Uterus (tissue), 4 donors: ENCODE results near the gene CEP162. TPM values are rescaled to one million over a fixed set of nuclear protein-coding genes. Genes with fewer than 3 reads are reported as not detected.

Source experiments
- DNase-seq, 2 donors: peaks; one replicate each; pipeline ENCODE4 v3.0.0-alpha.2; 2019 to 2020
- H3K27ac ChIP-seq, 2 donors: fragments of 200-600 bp; sonication (generic); 1 replicate in 1 of 2; 2 replicates in 1 of 2; pipeline ENCODE4 v1.5.1; 2016 to 2018
- H3K27me3 ChIP-seq, 2 donors: fragments of 200-600 bp; sonication (generic); one replicate each; pipeline ENCODE4 v1.5.1; 2018 to 2019; ENCODE audit warnings: control low read depth in 1 of 2
- H3K36me3 ChIP-seq, 2 donors: fragments of 200-600 bp; sonication (generic); one replicate each; pipeline ENCODE4 v1.5.1; 2019; ENCODE audit warnings: control low read depth in 1 of 2
- H3K4me1 ChIP-seq, 2 donors: fragments of 200-600 bp; sonication (generic); one replicate each; pipeline ENCODE4 v1.5.1; 2018 to 2019; ENCODE audit warnings: control low read depth in 1 of 2
- H3K4me3 ChIP-seq, 2 donors: fragments of 200-600 bp; sonication (generic); 1 replicate in 1 of 2; 2 replicates in 1 of 2; pipeline ENCODE4 v1.5.1; 2018 to 2019; ENCODE audit warnings: mild to moderate bottlenecking in 1 of 2
- H3K9me3 ChIP-seq, 2 donors: fragments of 200-600 bp; sonication (generic); one replicate each; pipeline ENCODE4 v1.5.1; 2019; ENCODE audit warnings: control low read depth in 1 of 2
- POLR2A ChIP-seq, 2 donors: fragments of 450-650 bp; IDR thresholded peaks; one replicate each; pipeline ENCODE4 v1.6.1; 2016; ENCODE audit warnings: antibody characterized with exemption in 2 of 2, mild to moderate bottlenecking in 1 of 2, moderate library complexity in 1 of 2
- intact Hi-C: fragments of 100-400 bp; cut with DNase I; formaldehyde crosslinking; loops from one replicate; pipeline ENCODE4 v1.15.1; 2023; ENCODE audit warnings: low total_unique reads
- total RNA-seq, 4 donors: library from RNA; depleted of rRNA in 3 of 4; stranded (reverse); fragments of >200 nt in 3 of 4; gene quantifications; one replicate each; pipeline versions ENCODE4 v1.1.0 to v1.2.4, GENCODE V29; 2014 to 2023
- TF ChIP-seq, protein P1 (sequence below), 4 experiments: fragments of 200-600 bp in 2 of 4; fragments of 450-650 bp in 2 of 4; sonication (generic) in 2 of 4; IDR thresholded peaks; one replicate each; pipeline ENCODE4 v1.5.1; 2016 to 2019; ENCODE audit warnings: antibody characterized with exemption in 4 of 4, mild to moderate bottlenecking in 2 of 4, moderate library complexity in 1 of 4
- donor health status: DM: yes; HTN: yes; CAD: no.

The CEP162 gene
- total RNA-seq, 4 donors from 2014 or later = 7.7 to 32.5 (median 15.5) TPM

DNA sequence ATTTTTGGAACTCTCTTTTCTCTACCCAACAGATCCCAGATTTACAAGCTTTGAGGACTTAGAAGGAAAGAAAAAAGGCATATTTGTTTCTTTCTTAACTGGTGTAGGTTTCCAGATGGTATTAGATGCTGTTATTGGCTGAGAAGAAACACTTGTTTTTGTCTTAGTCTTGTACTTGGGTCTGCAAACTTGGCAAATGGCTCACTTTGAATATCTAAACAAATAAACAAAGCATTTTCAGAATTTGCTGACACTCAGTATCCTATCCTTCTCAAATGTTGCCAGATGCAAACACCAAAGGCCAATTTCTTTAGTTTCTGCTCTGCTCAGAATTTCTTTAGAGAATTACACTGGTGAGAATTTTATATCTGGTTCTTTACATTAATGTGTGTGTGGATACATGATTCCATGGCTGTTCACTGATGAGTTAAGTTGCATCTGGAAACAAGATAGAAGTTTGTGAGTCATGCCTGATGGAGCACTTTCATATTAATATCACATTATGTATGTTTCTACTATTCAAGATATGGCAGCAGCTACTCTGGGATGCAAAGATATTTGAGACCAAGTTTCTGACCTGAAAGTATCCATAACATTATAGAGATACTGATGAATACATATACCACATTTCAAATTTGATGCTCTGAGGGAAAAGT is 43.7 kb upstream of the CEP162 start:
- Histone ChIP-seq H3K4me3 (no peak overlapping the region), H3K4me1 (no peaks in the 10 kb centered on the region), H3K9me3 (no peaks in the 10 kb centered on the region), H3K36me3 (no peaks in the 10 kb centered on the region), H3K27ac (no peak overlapping the region), H3K27me3 (no peaks in the 10 kb centered on the region)
- intact Hi-C loops = no loop called here
- no peak for DNase-seq
- TF ChIP-seq, protein P1, sequence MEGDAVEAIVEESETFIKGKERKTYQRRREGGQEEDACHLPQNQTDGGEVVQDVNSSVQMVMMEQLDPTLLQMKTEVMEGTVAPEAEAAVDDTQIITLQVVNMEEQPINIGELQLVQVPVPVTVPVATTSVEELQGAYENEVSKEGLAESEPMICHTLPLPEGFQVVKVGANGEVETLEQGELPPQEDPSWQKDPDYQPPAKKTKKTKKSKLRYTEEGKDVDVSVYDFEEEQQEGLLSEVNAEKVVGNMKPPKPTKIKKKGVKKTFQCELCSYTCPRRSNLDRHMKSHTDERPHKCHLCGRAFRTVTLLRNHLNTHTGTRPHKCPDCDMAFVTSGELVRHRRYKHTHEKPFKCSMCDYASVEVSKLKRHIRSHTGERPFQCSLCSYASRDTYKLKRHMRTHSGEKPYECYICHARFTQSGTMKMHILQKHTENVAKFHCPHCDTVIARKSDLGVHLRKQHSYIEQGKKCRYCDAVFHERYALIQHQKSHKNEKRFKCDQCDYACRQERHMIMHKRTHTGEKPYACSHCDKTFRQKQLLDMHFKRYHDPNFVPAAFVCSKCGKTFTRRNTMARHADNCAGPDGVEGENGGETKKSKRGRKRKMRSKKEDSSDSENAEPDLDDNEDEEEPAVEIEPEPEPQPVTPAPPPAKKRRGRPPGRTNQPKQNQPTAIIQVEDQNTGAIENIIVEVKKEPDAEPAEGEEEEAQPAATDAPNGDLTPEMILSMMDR (IDR thresholded peaks at IDR 0.05) = no peak
- TF ChIP-seq POLR2A (IDR thresholded peaks at IDR 0.05) = no peak

DNA sequence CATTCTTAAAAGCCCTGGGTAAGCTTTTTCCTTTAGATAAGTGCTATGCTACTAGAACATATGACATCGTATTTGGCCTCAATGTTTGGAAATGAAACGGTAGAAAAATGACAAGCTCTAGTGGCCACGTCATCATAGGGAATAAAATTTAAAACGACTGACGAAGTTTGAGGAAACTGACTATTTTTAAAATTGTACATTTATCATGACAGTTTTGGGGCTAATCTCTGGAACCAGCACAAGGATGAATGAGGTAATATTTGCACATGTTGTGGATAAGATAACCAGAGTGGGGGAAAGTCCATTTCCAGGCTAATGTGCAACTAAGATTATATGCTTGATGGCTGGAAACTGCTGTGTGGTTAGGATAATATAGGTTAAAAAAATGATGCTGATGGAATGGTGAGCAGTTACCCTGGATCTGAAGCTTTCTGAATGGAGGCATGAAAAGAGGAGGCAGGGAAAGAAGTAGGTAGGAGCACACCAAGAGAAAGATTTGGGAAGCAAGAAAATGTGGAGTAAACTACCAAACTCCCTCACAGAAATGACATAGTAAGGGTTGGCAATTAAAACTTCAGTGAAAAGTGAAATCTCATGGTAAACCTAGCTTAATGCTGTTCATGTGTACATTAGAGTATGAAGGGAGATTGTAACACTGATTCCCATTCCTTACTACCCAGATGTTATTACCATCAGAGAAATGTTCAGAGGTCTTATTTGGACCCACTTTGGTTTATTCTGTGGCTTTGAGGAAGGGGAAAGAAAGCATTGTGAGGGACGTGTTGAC is 42.7 kb upstream of the CEP162 start:
- intact Hi-C loops = no loop called here
- Histone ChIP-seq H3K9me3 (no peaks in the 10 kb centered on the region), H3K4me1 (no peaks in the 10 kb centered on the region), H3K36me3 (no peaks in the 10 kb centered on the region), H3K27ac (no peak overlapping the region), H3K4me3 (no peak overlapping the region), H3K27me3 (no peaks in the 10 kb centered on the region)
- no peak for TF ChIP-seq POLR2A (IDR thresholded peaks at IDR 0.05)
- TF ChIP-seq, protein P1 (IDR thresholded peaks at IDR 0.05) = no peak
- no peak for DNase-seq

DNA sequence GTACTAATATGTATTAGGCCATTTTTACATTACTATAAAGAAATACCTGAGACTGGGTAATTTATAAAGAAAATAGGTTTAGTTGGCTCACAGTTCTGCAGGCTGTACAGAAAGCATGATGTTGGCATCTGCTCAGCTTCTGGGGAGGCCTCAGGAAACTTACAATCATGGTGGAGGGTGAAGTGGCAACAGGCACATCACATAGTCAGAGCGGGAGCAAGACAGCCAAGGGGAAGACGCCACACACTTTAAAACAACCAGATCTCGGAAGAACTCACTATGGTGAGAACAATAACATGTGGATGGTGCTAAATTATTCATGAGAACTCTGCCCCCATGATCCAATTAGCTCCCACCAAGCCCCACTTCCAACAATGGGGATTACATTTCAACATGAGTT is 41.3 kb upstream of the CEP162 start:
- Histone ChIP-seq H3K27me3 (no peaks in the 10 kb centered on the region), H3K4me1 (no peaks in the 10 kb centered on the region), H3K4me3 (no peak overlapping the region), H3K27ac (no peak overlapping the region), H3K36me3 (no peaks in the 10 kb centered on the region), H3K9me3 (no peaks in the 10 kb centered on the region)
- no peak for TF ChIP-seq POLR2A (IDR thresholded peaks at IDR 0.05)
- TF ChIP-seq, protein P1 (IDR thresholded peaks at IDR 0.05) = no peak
- no peak for DNase-seq
- intact Hi-C loops = no loop called here

DNA sequence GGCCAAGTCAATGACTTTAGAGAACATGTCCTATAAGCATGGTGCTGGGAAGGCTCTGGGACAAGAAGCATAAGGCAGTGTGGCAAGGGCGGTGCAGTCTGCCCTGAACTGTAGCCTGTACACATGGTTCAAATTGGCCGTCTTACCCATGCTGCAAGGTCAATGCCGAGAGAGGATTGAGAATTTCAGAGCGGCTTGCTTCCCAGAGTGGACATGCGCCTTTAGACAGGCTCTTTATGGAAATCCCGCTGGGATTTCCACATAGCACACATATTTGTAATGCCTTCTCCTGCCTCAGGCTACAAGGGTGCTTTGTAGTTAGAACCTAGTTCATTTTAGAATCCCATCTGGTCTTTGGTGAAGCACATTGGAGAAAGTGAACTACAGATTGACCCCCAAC is 36.1 kb upstream of the CEP162 start:
- Histone ChIP-seq H3K9me3 (no peaks in the 10 kb centered on the region), H3K27ac (no peak overlapping the region), H3K27me3 (no peaks in the 10 kb centered on the region), H3K4me3 (no peak overlapping the region), H3K4me1 (no peaks in the 10 kb centered on the region), H3K36me3 (no peaks in the 10 kb centered on the region)
- no peak for DNase-seq
- TF ChIP-seq, protein P1 (IDR thresholded peaks at IDR 0.05) = no peak
- no peak for TF ChIP-seq POLR2A (IDR thresholded peaks at IDR 0.05)
- intact Hi-C loops = no loop called here

DNA sequence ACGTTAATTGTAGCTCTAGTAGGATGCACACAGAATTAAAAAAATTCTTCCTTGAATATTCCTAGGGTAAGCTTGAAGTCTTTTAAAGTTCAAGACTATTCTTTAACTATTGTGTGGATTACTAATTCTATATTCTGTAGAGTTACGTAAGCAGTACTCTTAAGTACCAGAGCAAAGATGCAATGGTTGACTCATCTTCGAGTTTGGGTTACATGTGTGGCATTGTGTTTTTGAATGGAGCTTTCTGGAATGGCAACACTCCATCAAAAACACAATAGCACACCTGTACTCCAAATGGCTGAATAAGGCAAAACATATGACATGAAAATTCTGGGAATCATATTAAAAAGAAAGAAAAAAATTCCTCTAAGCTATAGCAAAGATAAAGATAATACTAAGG is 33.5 kb upstream of the CEP162 start:
- H3K4me1 ChIP-seq = no peaks in the 10 kb centered on the region
- H3K36me3 ChIP-seq = no peaks in the 10 kb centered on the region
- H3K27me3 ChIP-seq = no peaks in the 10 kb centered on the region
- H3K4me3 ChIP-seq = no peak overlapping the region
- DNase-seq = no peak
- H3K9me3 ChIP-seq = no peaks in the 10 kb centered on the region
- no peak for TF ChIP-seq POLR2A (IDR thresholded peaks at IDR 0.05)
- TF ChIP-seq, protein P1 (IDR thresholded peaks at IDR 0.05) = no peak
- no peak overlapping the region for H3K27ac ChIP-seq
- intact Hi-C loops = no loop called here
